HCT116 (cell line): Measurements from ENCODE around the gene HOXB3. TPM values are rescaled to one million over a fixed set of nuclear protein-coding genes. Genes with fewer than 3 reads are reported as not detected.

Experiments used
- ATAC-seq: fragments of 200-7000 bp; cut with Tn5 transposase; 2 replicates; pipeline ENCODE4 v1.9.1; 2020; ENCODE audit warnings: mild to moderate bottlenecking, moderate library complexity
- BruUV-seq: library from RNA; stranded (reverse); fragments of 400-500 nt; replicated peaks from 2 replicates; lab custom pipeline; 2021; lab: Mats Ljungman, UMichigan
- CTCF ChIA-PET: fragments of 300-600 bp; sonication (Branson Sonifier 250); formaldehyde crosslinking; loops from one replicate; lab custom pipeline; 2021; ENCODE audit warnings: antibody characterized with exemption; lab: Charles Lee
- POLR2A ChIA-PET: fragments of 300-600, 350-600 bp; sonication (Branson Sonifier 250); formaldehyde crosslinking; loops from one replicate; lab custom pipeline; 2021; ENCODE audit warnings: antibody characterized with exemption; lab: Charles Lee
- RAD21 ChIA-PET, 2 experiments: fragments of 300-600 bp; sonication (Branson Sonifier 250); formaldehyde crosslinking; loops; one replicate each; lab custom pipeline; 2023; ENCODE audit warnings: low total read pairs in 2 of 2; ENCODE audit not compliant: uncharacterized antibody in 2 of 2, unreplicated experiment in 2 of 2, low non-redundant PET in 1 of 2; lab: Charles Lee
- DNase-seq: peaks from one replicate; pipeline ENCODE4 v3.0.0-alpha.2; 2010; ENCODE audit warnings: low read depth, low spot score
- H2AFZ ChIP-seq: fragments of 200-600 bp; shearing (Covaris generic), sonication (generic); 2 replicates; pipeline ENCODE4 v1.6.1; 2017; ENCODE audit warnings: low read depth, mixed run types, mixed read lengths, antibody characterized with exemption, low read length; ENCODE audit not compliant: poor library complexity, severe bottlenecking
- H3K27ac ChIP-seq: 2 replicates; pipeline ENCODE4 v1.5.1; 2012; ENCODE audit warnings: low read depth, low read length
- H3K27me3 ChIP-seq: fragments of 200-600 bp; sonication (generic); 2 replicates; pipeline ENCODE4 v1.6.1; 2016; ENCODE audit warnings: mixed run types, low read length, mixed read lengths; ENCODE audit not compliant: insufficient read depth
- H3K36me3 ChIP-seq, 2 experiments: fragments of 200-500 bp in 1 of 2; fragments of 200-600 bp in 1 of 2; sonication (Bioruptor generic) in 1 of 2; sonication (generic) in 1 of 2; 2 replicates each; pipeline versions ENCODE4 v1.5.1 to v1.6.1; 2014 to 2016; ENCODE audit warnings: low read length in 2 of 2, inconsistent platforms in 1 of 2, mixed read lengths in 1 of 2, mixed run types in 1 of 2; ENCODE audit not compliant: insufficient read depth in 2 of 2, control insufficient read depth in 1 of 2
- H3K4me1 ChIP-seq, 2 experiments: fragments of 200-600 bp in 1 of 2; sonication (generic) in 1 of 2; 2 replicates each; pipeline versions ENCODE4 v1.5.1 to v1.6.1; 2012 to 2017; ENCODE audit warnings: low read length in 2 of 2, inconsistent platforms in 1 of 2, mild to moderate bottlenecking in 1 of 2, mixed read lengths in 1 of 2, mixed run types in 1 of 2, moderate library complexity in 1 of 2; ENCODE audit not compliant: insufficient read depth in 2 of 2, control insufficient read depth in 1 of 2
- H3K4me2 ChIP-seq: fragments of 200-600 bp; sonication (generic); 2 replicates; pipeline ENCODE4 v1.6.1; 2017; ENCODE audit warnings: mixed run types, low read length, mixed read lengths
- H3K4me3 ChIP-seq, 2 experiments: fragments of 200-600 bp in 1 of 2; sonication (generic) in 1 of 2; replicated peaks in 1 of 2; 2 replicates each; pipeline ENCODE4 v1.5.1; 2011 to 2016; ENCODE audit warnings: low read length in 2 of 2, control low read depth in 1 of 2, low read depth in 1 of 2, mild to moderate bottlenecking in 1 of 2, mixed read lengths in 1 of 2, mixed run types in 1 of 2
- H3K79me2 ChIP-seq: fragments of 200-600 bp; sonication (generic); 2 replicates; pipeline ENCODE4 v1.6.1; 2017; ENCODE audit warnings: mild to moderate bottlenecking, mixed run types, low read length, moderate library complexity, mixed read lengths; ENCODE audit not compliant: insufficient read depth
- H3K9ac ChIP-seq: fragments of 200-600 bp; sonication (generic); 2 replicates; pipeline ENCODE4 v1.6.1; 2016; ENCODE audit warnings: low read length, mixed read lengths
- H3K9me2 ChIP-seq: fragments of 200-600 bp; sonication (generic), shearing (Covaris generic); 2 replicates; pipeline ENCODE4 v1.6.1; 2017; ENCODE audit warnings: mixed run types, mild to moderate bottlenecking, moderate library complexity; ENCODE audit not compliant: insufficient read depth
- H3K9me3 ChIP-seq, 2 experiments: fragments of 200-500 bp in 1 of 2; fragments of 200-600 bp in 1 of 2; sonication (Bioruptor generic) in 1 of 2; sonication (generic) in 1 of 2; 2 replicates each; pipeline ENCODE4 v1.6.1; 2014 to 2017; ENCODE audit warnings: low read length in 2 of 2, mixed read lengths in 2 of 2, inconsistent platforms in 1 of 2, low read depth in 1 of 2, mild to moderate bottlenecking in 1 of 2, mixed run types in 1 of 2, moderate library complexity in 1 of 2; ENCODE audit not compliant: control insufficient read depth in 1 of 2, insufficient read depth in 1 of 2
- H4K20me1 ChIP-seq: fragments of 200-600 bp; sonication (generic), shearing (Covaris generic); 2 replicates; pipeline ENCODE4 v1.6.1; 2017; ENCODE audit warnings: mixed run types, mild to moderate bottlenecking, moderate library complexity; ENCODE audit not compliant: insufficient read depth
- CEBPB ChIP-seq: IDR thresholded peaks from 2 replicates; pipeline ENCODE4 v1.6.1; 2012; ENCODE audit warnings: low read depth
- CTCF ChIP-seq, 3 experiments: fragments of 200-600 bp in 1 of 3; sonication (generic) in 1 of 3; IDR thresholded peaks in 2 of 3; conservative IDR thresholded peaks in 1 of 3; 2 replicates each; pipeline ENCODE4 v1.5.1; 2012 to 2017; ENCODE audit warnings: low read depth in 2 of 3, low read length in 2 of 3, antibody characterized with exemption in 1 of 3, borderline replicate concordance in 1 of 3, control low read depth in 1 of 3, mild to moderate bottlenecking in 1 of 3, mixed read lengths in 1 of 3, mixed run types in 1 of 3, moderate library complexity in 1 of 3; ENCODE audit not compliant: insufficient read depth in 1 of 3
- EGR1 ChIP-seq: IDR thresholded peaks from 2 replicates; pipeline ENCODE4 v1.6.1; 2012; ENCODE audit warnings: low read depth
- ELF1 ChIP-seq: IDR thresholded peaks from 2 replicates; pipeline ENCODE4 v1.6.1; 2012; ENCODE audit warnings: low read depth, borderline replicate concordance
- EZH2phosphoT487 ChIP-seq: fragments of 200-600 bp; IDR thresholded peaks from 2 replicates; pipeline ENCODE4 v1.6.1; 2018; ENCODE audit warnings: antibody characterized with exemption, borderline replicate concordance
- FOSL1 ChIP-seq: IDR thresholded peaks from 2 replicates; pipeline ENCODE4 v1.6.1; 2012; ENCODE audit warnings: low read depth
- JUND ChIP-seq: IDR thresholded peaks from 2 replicates; pipeline ENCODE4 v1.6.1; 2012
- POLR2A ChIP-seq: IDR thresholded peaks from 2 replicates; pipeline ENCODE4 v1.7.0; 2011; ENCODE audit warnings: borderline replicate concordance; ENCODE audit not compliant: insufficient read depth, insufficient read length; ENCODE audit errors: extremely low read depth
- RAD21 ChIP-seq: IDR thresholded peaks from 2 replicates; pipeline ENCODE4 v1.6.1; 2012; ENCODE audit warnings: low read depth, mild to moderate bottlenecking
- TCF7L2 ChIP-seq: IDR thresholded peaks from 2 replicates; pipeline ENCODE4 v1.7.0; 2011; ENCODE audit warnings: borderline replicate concordance, inconsistent platforms; ENCODE audit not compliant: insufficient read depth, insufficient read length; ENCODE audit errors: extremely low read depth
- intact Hi-C: fragments of 100-400 bp; cut with micrococcal nuclease; formaldehyde crosslinking; loops from 2 replicates; pipeline ENCODE4 v1.10.0; 2022
- total RNA-seq: library from RNA; stranded (reverse); gene quantifications from one replicate; pipeline ENCODE4 v1.2.1, GENCODE V29; 2021; ENCODE audit not compliant: unreplicated experiment
- TF ChIP-seq, protein P1 (sequence below): IDR thresholded peaks from 2 replicates; pipeline ENCODE4 v1.6.1; 2012; ENCODE audit warnings: low read depth
- TF ChIP-seq, protein P2 (sequence below): IDR thresholded peaks from 2 replicates; pipeline ENCODE4 v1.6.1; 2012

The HOXB3 gene
- total RNA-seq, 1 experiment from 2014 or later = 19.8 TPM

GRCh38 chr17:48551214-48551555 lies 38.9 kb downstream of the HOXB3 start:
- peaks cover 0 to 4% of the 10 kb centered on the region in 2 experiments; a peak in 1 of 4 replicates for H3K36me3 ChIP-seq
- DNase-seq (no peak), ATAC-seq (no peak)
- ChIA-PET RAD21 (no interaction called here), POLR2A (no interaction called here), CTCF (no interaction called here)
- H3K9me2 ChIP-seq = no peaks in the 10 kb centered on the region
- no peak overlapping the region for H3K4me3 ChIP-seq
- no TSS peak for BruUV-seq
- H3K9ac ChIP-seq = no peak overlapping the region
- no peaks in the 10 kb centered on the region for H3K4me1 ChIP-seq
- intact Hi-C loops = no loop called here
- no peak overlapping the region for H3K27ac ChIP-seq
- no peaks in the 10 kb centered on the region for H3K9me3 ChIP-seq
- no peak overlapping the region for H2AFZ ChIP-seq
- no peaks in the 10 kb centered on the region for H3K27me3 ChIP-seq
- no peak overlapping the region for H3K4me2 ChIP-seq
- no peaks in the 10 kb centered on the region for H3K79me2 ChIP-seq
- no peaks in the 10 kb centered on the region for H4K20me1 ChIP-seq
- TF ChIP-seq, protein P1, sequence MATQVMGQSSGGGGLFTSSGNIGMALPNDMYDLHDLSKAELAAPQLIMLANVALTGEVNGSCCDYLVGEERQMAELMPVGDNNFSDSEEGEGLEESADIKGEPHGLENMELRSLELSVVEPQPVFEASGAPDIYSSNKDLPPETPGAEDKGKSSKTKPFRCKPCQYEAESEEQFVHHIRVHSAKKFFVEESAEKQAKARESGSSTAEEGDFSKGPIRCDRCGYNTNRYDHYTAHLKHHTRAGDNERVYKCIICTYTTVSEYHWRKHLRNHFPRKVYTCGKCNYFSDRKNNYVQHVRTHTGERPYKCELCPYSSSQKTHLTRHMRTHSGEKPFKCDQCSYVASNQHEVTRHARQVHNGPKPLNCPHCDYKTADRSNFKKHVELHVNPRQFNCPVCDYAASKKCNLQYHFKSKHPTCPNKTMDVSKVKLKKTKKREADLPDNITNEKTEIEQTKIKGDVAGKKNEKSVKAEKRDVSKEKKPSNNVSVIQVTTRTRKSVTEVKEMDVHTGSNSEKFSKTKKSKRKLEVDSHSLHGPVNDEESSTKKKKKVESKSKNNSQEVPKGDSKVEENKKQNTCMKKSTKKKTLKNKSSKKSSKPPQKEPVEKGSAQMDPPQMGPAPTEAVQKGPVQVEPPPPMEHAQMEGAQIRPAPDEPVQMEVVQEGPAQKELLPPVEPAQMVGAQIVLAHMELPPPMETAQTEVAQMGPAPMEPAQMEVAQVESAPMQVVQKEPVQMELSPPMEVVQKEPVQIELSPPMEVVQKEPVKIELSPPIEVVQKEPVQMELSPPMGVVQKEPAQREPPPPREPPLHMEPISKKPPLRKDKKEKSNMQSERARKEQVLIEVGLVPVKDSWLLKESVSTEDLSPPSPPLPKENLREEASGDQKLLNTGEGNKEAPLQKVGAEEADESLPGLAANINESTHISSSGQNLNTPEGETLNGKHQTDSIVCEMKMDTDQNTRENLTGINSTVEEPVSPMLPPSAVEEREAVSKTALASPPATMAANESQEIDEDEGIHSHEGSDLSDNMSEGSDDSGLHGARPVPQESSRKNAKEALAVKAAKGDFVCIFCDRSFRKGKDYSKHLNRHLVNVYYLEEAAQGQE = no peak
- TF ChIP-seq EZH2phosphoT487 = no peak
- TF ChIP-seq POLR2A = no peak
- TF ChIP-seq FOSL1 = no peak
- TF ChIP-seq RAD21 = no peak
- no peak for TF ChIP-seq CEBPB
- TF ChIP-seq, protein P2, sequence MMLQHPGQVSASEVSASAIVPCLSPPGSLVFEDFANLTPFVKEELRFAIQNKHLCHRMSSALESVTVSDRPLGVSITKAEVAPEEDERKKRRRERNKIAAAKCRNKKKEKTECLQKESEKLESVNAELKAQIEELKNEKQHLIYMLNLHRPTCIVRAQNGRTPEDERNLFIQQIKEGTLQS = no peak
- no peak for TF ChIP-seq ELF1
- TF ChIP-seq TCF7L2 = no peak
- TF ChIP-seq JUND = no peak
- no peak for TF ChIP-seq EGR1
- TF ChIP-seq CTCF (IDR thresholded peaks at IDR 0.05 in 2 of 3, conservative IDR thresholded peaks at IDR 0.05 in 1 of 3; ENCODE audit: borderline replicate concordance in 1 of 3, insufficient read depth in 1 of 3, low read depth in 2 of 3, low read length in 2 of 3) = no peak
